Fibroblast of lung (primary cell): ENCODE data around the gene ERCC8. TPM values are rescaled to one million over a fixed set of nuclear protein-coding genes. Genes with fewer than 3 reads are reported as not detected.

Experiments
- DNase-seq, 2 donors: peaks; one replicate each; pipeline versions ENCODE4 v3.0.0 to v3.0.0-alpha.2; 2010; ENCODE audit warnings: low read depth in 2 of 2
- H2AFZ ChIP-seq: 2 replicates; pipeline ENCODE4 v1.5.1; 2012; ENCODE audit warnings: low read length, control low read depth, inconsistent platforms
- H3K27ac ChIP-seq: 2 replicates; pipeline ENCODE4 v1.5.1; 2011; ENCODE audit warnings: low read length, control low read depth; ENCODE audit not compliant: insufficient read depth
- H3K27me3 ChIP-seq: 2 replicates; pipeline ENCODE4 v1.5.1; 2011; ENCODE audit warnings: mild to moderate bottlenecking, low read length; ENCODE audit not compliant: control insufficient read depth, insufficient read depth
- H3K36me3 ChIP-seq: 2 replicates; pipeline ENCODE4 v1.5.1; 2011; ENCODE audit warnings: low read length; ENCODE audit not compliant: control insufficient read depth, insufficient read depth
- H3K4me1 ChIP-seq: 2 replicates; pipeline ENCODE4 v1.5.1; 2011; ENCODE audit warnings: low read length; ENCODE audit not compliant: control insufficient read depth, insufficient read depth; ENCODE audit errors: extremely low read depth
- H3K4me2 ChIP-seq: 2 replicates; pipeline ENCODE4 v1.5.1; 2011; ENCODE audit warnings: low read length, control low read depth; ENCODE audit not compliant: insufficient read depth; ENCODE audit errors: extremely low read depth
- H3K4me3 ChIP-seq, 4 experiments: fragments of 200-600 bp in 1 of 4; sonication (generic) in 1 of 4; replicated peaks in 1 of 4; 2 replicates each; pipeline ENCODE4 v1.5.1; 2011 to 2016; ENCODE audit warnings: low read length in 4 of 4, low read depth in 3 of 4, mild to moderate bottlenecking in 3 of 4, control low read depth in 2 of 4, inconsistent platforms in 1 of 4, mixed read lengths in 1 of 4; ENCODE audit not compliant: insufficient read depth in 1 of 4; ENCODE audit errors: control extremely low read depth in 1 of 4
- H3K79me2 ChIP-seq: 2 replicates; pipeline ENCODE4 v1.5.1; 2012; ENCODE audit warnings: mild to moderate bottlenecking, low read length, inconsistent platforms; ENCODE audit not compliant: control insufficient read depth, insufficient read depth
- H3K9ac ChIP-seq: 2 replicates; pipeline ENCODE4 v1.5.1; 2011; ENCODE audit warnings: mild to moderate bottlenecking, low read length, control low read depth; ENCODE audit not compliant: insufficient read depth
- H3K9me3 ChIP-seq: 2 replicates; pipeline ENCODE4 v1.5.1; 2012; ENCODE audit warnings: low read depth, low read length; ENCODE audit not compliant: control insufficient read depth, insufficient read depth
- H4K20me1 ChIP-seq: 2 replicates; pipeline ENCODE4 v1.5.1; 2011; ENCODE audit warnings: low read length; ENCODE audit not compliant: control insufficient read depth, insufficient read depth; ENCODE audit errors: extremely low read depth
- CTCF ChIP-seq, 2 donors: IDR thresholded peaks in 1 of 2; conservative IDR thresholded peaks in 1 of 2; 1 replicate in 1 of 2; 2 replicates in 1 of 2; pipeline ENCODE4 v1.5.1; 2011 to 2012; ENCODE audit warnings: low read length in 2 of 2, control low read depth in 1 of 2, inconsistent platforms in 1 of 2, low read depth in 1 of 2, mild to moderate bottlenecking in 1 of 2
- EZH2 ChIP-seq: IDR thresholded peaks from 2 replicates; pipeline ENCODE4 v1.5.1; 2012; ENCODE audit warnings: low read length, control low read depth, mild to moderate bottlenecking; ENCODE audit errors: missing control alignments
- polyA minus RNA-seq: library from RNA; depleted of rRNA, polyadenylated mRNA; stranded (reverse); fragments of >200 nt; gene quantifications from 2 replicates; pipeline ENCODE4 v1.2.3, GENCODE V29; 2011; ENCODE audit warnings: low replicate concordance
- polyA plus RNA-seq, 2 donors: library from polyadenylated mRNA; depleted of rRNA in 1 of 2; stranded (reverse) in 1 of 2; unstranded in 1 of 2; fragments of >200 nt; gene quantifications; 2 replicates each; pipeline ENCODE4 v1.2.1, GENCODE V29; 2011 to 2012; ENCODE audit warnings: missing spikeins in 1 of 2
- total RNA-seq: library from RNA; depleted of rRNA; stranded (reverse); fragments of >200 nt; gene quantifications from 2 replicates; pipeline ENCODE4 v1.2.1, GENCODE V29; 2014

The ERCC8 gene, protein sequence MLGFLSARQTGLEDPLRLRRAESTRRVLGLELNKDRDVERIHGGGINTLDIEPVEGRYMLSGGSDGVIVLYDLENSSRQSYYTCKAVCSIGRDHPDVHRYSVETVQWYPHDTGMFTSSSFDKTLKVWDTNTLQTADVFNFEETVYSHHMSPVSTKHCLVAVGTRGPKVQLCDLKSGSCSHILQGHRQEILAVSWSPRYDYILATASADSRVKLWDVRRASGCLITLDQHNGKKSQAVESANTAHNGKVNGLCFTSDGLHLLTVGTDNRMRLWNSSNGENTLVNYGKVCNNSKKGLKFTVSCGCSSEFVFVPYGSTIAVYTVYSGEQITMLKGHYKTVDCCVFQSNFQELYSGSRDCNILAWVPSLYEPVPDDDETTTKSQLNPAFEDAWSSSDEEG
- total RNA-seq (14.4 and 16.3 TPM in 2 replicates), polyA plus RNA-seq (20.7 and 23.7 TPM in 2 replicates), polyA minus RNA-seq (4.7 and 5.1 TPM in 2 replicates)
- polyA plus RNA-seq (2012) = 9.3 and 9.4 TPM in 2 replicates

DNA sequence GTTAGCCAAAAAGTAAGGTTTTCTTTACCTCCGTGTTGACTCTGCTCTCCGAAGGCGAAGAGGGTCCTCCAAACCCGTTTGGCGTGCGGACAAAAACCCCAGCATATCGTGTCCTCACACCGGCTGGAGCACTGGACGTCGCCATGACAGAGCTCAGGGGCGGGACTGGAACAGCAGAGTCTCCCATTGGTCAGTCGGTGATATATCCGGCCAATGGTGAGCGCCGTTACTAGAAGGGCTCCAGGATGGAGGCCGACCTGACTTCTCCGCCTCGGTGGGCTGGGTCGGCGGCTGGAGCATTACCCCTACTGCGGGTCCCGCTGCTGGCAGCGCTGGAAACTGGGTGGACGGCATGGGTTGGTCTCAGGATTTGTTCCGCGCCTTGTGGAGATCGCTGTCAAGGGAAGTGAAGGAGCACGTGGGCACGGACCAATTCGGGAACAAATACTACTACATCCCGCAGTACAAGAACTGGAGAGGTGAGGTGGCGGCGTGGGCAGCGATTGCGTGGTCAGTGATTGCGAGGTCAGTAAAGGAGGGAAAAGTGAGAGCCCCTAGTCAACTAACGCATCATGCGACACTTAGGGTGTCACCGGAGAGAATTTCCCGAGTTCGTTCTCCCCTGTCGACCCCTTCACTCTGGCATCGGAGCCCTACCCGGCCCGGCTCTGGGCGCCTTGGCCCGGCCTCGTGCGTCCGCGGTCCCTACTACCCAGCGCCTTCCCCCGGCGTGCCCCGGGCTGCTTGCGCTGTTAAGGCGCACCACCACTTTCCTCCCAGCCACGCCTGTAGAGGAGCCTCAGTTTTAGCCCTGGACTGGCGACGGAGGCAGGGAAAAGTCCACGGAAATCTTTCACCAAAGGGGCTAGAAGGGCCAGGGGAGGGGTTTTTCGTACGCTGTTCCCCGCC is at the start of gene ERCC8, which contains the start of gene NDUFAF2:
ERCC8 (minus strand) TSS at position 167 of the 909 bp plus-strand sequence; CDS start at position 105, 62 bp downstream.
NDUFAF2 (plus strand) TSS at position 302 of the 909 bp plus-strand sequence; CDS start at position 353, 51 bp downstream.
- H3K4me2 ChIP-seq = peak within 1 kb of the TSS; percentile 98
- no peaks in the 10 kb centered on the region for H3K27me3 ChIP-seq
- no peaks in the 10 kb centered on the region for H3K4me1 ChIP-seq
- H4K20me1 ChIP-seq = no peaks in the 10 kb centered on the region
- peak within 1 kb of the TSS; percentile 86 for H3K9ac ChIP-seq
- no peak for TF ChIP-seq EZH2
- TF ChIP-seq CTCF (conservative IDR thresholded peaks at IDR 0.05 in 1 of 2, IDR thresholded peaks at IDR 0.05 in 1 of 2; ENCODE audit: low read depth in 1 of 2, low read length in 2 of 2) = no peak
- H3K36me3 ChIP-seq = no peaks in the 10 kb centered on the region
- peak within 1 kb of the TSS; percentile 100 for H2AFZ ChIP-seq
- H3K27ac ChIP-seq = peak within 1 kb of the TSS; percentile 88
- H3K4me3 ChIP-seq = peak within 1 kb of the TSS; percentile 72 to 99 (median 85)
- no peaks in the 10 kb centered on the region for H3K9me3 ChIP-seq
- peak; percentile 91 to 92 for DNase-seq
- H3K79me2 ChIP-seq = peaks cover 50% of the 10 kb centered on the region

DNA sequence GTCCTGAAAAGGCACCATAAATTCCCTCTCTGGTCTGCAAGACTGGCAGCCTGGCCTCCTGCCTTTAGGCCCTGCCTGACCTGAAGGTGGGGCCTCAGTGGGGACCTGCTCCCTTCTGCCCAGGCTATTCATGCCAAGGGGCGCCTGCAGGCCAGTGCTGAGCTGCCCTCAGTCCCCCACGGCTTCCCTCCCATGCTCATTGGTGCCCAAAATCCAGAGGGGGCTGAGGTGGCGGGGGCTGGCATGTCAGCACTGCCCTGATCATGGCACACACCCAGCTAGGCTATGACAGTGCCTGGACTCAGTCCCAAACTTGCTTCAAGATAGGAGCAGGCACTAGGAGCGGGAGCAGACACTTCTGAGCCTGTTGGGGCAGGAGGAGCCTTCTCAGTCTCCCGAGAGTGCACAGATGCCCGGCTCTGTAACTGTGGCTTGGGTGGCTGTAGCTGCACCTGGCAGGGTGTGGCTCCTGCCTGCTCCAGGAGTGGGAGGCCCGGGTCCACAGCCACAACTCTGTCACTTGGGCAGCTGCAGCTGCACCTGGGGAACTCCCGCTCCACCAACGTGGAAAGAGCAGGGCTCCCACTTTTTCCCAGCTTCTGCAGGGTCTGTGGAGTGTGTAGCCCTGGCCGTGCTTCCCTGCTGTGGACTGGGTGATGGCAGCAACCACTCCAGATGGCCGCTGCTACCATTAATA is 49.2 kb upstream of the ERCC8 start:
- Histone ChIP-seq H3K79me2 (no peaks in the 10 kb centered on the region), H3K36me3 (no peaks in the 10 kb centered on the region), H3K4me1 (no peaks in the 10 kb centered on the region), H3K4me3 (no peak overlapping the region), H4K20me1 (no peaks in the 10 kb centered on the region), H3K27ac (no peak overlapping the region), H2AFZ (no peak overlapping the region), H3K9me3 (no peaks in the 10 kb centered on the region), H3K27me3 (no peaks in the 10 kb centered on the region), H3K4me2 (no peak overlapping the region), H3K9ac (no peak overlapping the region)
- no peak for TF ChIP-seq EZH2
- no peak for TF ChIP-seq CTCF (conservative IDR thresholded peaks at IDR 0.05 in 1 of 2, IDR thresholded peaks at IDR 0.05 in 1 of 2; ENCODE audit: low read depth in 1 of 2, low read length in 2 of 2)
- DNase-seq = no peak
